Coronary artery (tissue), 2 donors: Measurements from ENCODE around the gene CD14.
"Not testable (repeated sequence)": the region's sequence is repeated elsewhere in the genome, so short reads cannot be mapped to it uniquely, and the experiment has no call there.

Experiments used
- DNase-seq: peaks from one replicate; pipeline ENCODE4 v3.0.0-alpha.2; 2017; ENCODE audit warnings: low spot score
- H3K27ac ChIP-seq, 2 donors: fragments of 200-600 bp; sonication (generic); one replicate each; pipeline ENCODE4 v1.5.1; 2016 to 2019
- H3K4me3 ChIP-seq: fragments of 200-600 bp; sonication (generic); 2 replicates; pipeline ENCODE4 v1.5.1; 2016; ENCODE audit warnings: mild to moderate bottlenecking, moderate library complexity
- TF ChIP-seq, protein P1 (sequence below): fragments of 200-600 bp; sonication (generic); IDR thresholded peaks from one replicate; pipeline ENCODE4 v1.5.1; 2019; ENCODE audit warnings: antibody characterized with exemption

CD14 gene

DNA sequence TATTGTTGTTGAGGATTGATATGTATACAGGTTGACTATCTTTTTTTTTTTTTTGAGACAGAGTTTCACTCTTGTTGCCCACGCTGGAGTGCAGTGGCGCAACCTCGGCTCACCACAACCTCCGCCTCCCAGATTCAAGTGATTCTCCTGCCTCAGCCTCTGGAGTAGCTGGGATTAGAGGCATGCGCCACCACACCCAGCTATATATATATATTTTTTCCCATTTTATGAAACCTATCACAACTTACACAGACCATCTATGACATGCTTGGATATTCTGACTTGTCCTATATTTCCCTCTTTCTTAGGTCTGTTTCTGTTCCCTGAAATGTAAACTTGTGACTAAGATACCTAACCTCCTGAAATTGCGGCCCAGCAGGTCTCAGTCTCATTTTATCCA, 5.0 kb downstream of the CD14 start:
- no peak overlapping the region for H3K4me3 ChIP-seq
- DNase-seq = no peak
- H3K27ac ChIP-seq = no peak overlapping the region
- TF ChIP-seq, protein P1, sequence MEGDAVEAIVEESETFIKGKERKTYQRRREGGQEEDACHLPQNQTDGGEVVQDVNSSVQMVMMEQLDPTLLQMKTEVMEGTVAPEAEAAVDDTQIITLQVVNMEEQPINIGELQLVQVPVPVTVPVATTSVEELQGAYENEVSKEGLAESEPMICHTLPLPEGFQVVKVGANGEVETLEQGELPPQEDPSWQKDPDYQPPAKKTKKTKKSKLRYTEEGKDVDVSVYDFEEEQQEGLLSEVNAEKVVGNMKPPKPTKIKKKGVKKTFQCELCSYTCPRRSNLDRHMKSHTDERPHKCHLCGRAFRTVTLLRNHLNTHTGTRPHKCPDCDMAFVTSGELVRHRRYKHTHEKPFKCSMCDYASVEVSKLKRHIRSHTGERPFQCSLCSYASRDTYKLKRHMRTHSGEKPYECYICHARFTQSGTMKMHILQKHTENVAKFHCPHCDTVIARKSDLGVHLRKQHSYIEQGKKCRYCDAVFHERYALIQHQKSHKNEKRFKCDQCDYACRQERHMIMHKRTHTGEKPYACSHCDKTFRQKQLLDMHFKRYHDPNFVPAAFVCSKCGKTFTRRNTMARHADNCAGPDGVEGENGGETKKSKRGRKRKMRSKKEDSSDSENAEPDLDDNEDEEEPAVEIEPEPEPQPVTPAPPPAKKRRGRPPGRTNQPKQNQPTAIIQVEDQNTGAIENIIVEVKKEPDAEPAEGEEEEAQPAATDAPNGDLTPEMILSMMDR = no peak

DNA sequence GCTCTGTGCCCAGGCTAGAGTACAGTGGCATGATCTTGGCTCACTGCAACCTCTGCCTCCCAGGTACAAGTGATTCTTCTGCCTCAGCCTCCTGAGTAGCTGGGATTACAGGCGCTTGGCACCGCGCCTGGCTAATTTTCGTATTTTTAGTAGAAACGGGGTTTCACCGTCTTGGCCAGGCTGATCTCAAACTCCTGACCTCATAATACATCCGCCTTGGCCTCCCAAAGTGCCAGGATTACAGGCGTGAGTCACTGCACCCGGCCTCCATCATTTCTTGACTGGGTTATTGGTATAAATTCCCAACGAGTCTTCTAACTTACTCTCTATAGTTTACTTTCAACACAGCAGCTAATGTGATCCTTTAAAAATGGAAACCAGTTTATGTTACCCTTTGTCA, 8.1 kb downstream of the CD14 start:
- not testable (repeated sequence) for H3K27ac ChIP-seq, DNase-seq, H3K4me3 ChIP-seq

DNA sequence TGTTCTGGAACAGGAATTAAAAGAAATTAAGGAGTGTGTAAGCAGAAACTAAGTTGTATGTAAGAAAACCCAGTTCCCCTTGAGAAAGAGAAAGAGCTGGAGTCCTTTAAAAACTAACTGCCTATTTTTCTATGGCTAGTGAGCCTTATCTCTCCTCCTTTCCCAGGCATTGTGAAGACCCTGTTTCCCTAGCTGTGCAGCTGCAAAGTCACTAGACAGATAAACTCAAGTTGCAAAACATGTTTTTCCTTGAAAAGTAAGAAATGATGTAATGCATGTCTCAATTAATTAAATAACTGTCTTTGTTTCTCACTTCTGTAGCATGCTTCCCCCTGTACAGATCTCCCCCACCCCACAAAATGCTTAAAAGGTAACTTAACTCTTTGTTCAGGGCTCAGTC, 9.9 kb downstream of the CD14 start:
- not testable (repeated sequence) for DNase-seq, H3K27ac ChIP-seq, H3K4me3 ChIP-seq

DNA sequence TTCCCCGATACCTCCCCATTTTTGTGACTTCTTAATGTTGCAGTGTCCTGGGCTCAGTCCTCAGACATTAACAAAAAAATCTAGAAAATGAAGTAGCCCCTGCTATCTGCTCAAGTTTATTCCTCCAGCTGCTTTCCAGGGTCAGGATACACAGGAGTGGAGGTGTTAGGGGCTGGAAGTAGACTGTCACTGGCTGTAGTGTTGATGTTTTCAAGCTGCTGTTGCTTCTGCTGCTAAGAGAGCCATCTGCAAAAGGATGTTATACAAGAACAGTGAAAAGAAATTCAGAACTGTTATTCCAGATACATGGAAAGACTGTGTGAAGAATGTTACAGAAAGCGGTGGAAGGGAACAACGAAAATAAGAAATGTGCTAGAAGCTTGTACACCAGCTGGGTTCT, 10.7 kb downstream of the CD14 start:
- DNase-seq = no peak
- TF ChIP-seq, protein P1 = no peak
- Histone ChIP-seq H3K27ac (no peak overlapping the region), H3K4me3 (no peak overlapping the region)

DNA sequence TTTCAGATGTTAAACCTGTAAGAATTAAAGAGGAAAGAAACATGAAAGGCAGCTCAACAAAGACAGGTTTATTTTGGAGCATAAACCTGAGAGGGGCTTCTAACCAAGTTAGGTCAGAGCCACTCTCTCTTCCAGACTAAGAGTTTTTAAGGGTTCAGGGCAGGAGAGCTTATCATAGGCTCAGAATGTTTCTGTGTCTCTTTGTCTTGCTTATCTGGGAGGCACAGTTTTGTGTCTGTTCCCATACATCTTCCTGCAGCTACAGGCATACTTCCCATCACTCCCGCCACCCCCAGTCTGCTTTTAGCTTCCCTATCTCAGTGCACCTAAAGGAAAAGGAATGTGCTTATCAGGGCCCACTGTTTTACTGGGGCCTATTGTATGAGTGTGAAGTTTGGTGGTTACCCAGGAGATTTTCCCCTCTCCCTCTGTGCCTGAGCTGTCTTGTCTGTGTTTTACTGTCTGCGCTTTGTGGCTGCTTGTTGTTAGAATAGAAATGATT, 21.9 kb downstream of the CD14 start:
- Histone ChIP-seq H3K27ac (peak overlapping the region in 1 of 2 donors; percentile 31), H3K4me3 (no peak overlapping the region)
- TF ChIP-seq, protein P1 = no peak
- DNase-seq = no peak

DNA sequence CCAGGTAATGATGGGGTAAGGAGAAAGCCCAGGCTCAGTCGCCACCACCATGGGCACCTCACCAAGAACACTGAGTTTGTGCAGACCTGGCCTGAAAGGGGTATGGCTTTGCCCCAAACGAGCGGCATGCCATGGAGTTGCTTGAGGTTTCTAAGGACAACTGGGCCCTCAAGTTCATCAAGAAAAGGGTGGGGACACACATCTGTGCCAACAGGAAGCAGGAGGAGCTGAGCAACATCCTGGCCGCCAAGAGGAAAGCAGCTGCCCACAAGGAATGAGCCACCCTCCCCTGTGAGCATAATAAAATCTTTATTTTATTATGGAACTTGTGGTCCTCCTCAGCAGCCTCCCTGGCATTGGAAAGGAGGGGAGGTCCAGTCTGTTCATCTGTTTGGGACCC, 23.8 kb downstream of the CD14 start:
- TF ChIP-seq, protein P1 = no peak
- Histone ChIP-seq H3K27ac (peak overlapping the region in 1 of 2 donors; percentile 51), H3K4me3 (no peak overlapping the region)
- no peak for DNase-seq

DNA sequence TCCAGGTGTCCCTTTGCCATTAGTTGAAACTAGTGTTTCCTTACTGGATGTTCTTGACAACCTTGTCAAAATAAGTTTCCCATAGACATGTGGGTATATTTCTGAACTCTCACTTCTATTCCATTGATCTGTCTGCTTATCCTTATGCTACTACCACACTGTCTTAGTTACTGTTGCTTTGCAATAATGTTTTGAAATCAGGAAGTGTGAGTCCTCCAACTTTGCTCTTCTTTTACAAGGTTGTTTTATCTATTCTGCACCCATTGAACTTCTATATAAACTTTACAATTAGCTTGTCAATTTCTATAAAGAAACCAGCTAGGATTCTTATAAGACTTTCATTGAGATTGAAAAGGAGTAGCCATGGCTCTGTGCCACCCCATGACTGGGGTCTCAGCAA, 24.3 kb downstream of the CD14 start:
- TF ChIP-seq, protein P1 = no peak
- Histone ChIP-seq H3K27ac (peak overlapping the region in 1 of 2 donors; percentile 51), H3K4me3 (no peak overlapping the region)
- no peak for DNase-seq

DNA sequence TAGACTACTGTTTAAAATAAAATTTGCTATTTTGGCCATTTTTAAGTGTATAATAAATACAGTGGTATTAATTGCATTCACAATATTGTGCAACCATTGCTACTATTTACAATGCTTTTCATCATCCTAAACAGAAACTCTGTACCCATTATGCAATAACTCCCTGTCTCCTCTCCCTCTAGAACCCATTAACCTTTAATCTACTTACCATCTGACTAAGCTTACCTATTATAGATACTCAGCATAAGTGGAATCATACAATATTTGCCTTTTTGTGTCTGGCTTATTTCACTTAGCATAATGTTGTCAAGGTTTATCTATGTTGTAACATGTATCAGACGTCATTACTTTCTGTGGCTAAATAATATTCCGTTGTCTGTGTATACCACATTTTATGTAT, 25.9 kb downstream of the CD14 start:
- no peak overlapping the region for H3K4me3 ChIP-seq
- no peak for DNase-seq
- TF ChIP-seq, protein P1 = no peak
- no peak overlapping the region for H3K27ac ChIP-seq
